Measurements from ENCODE around the gene TLE3. TPM values are rescaled to one million over a fixed set of nuclear protein-coding genes. Genes with fewer than 3 reads are reported as not detected.
A peak's percentile ranks its signal among the peaks of the same experiment; 100 is the strongest.

Gene TLE3
- polyA plus RNA-seq, 1 donor = 47.1 TPM

- no peak overlapping the region for H3K27ac ChIP-seq (ENCODE audit: low read length)
- H3K4me3 ChIP-seq (ENCODE audit: low read length) = no peak overlapping the region
- no peak for DNase-seq
- H3K9me3 ChIP-seq (ENCODE audit: control insufficient read depth, low read depth, low read length) = no peaks in the 10 kb centered on the region
- peaks cover 5% of the 10 kb centered on the region for H3K4me1 ChIP-seq (ENCODE audit: control insufficient read depth, insufficient read depth, low read length)
- no peaks in the 10 kb centered on the region for H3K36me3 ChIP-seq (ENCODE audit: control insufficient read depth, insufficient read depth, low read length)
- H3K27me3 ChIP-seq (ENCODE audit: control insufficient read depth, insufficient read depth, low read length) = peaks cover 26% of the 10 kb centered on the region
- 100% methylated on average over 1 of the region's 2 CpGs for WGBS (ENCODE audit: insufficient coverage, low lambda C conversion rate)
Measured at GRCh38 chr15:70031713-70032112, 66.0 kb downstream of the TLE3 start.

- H3K36me3 ChIP-seq (ENCODE audit: control insufficient read depth, insufficient read depth, low read length) = no peaks in the 10 kb centered on the region
- no CpG with 5 or more reads among the region's 5 CpGs for WGBS (ENCODE audit: insufficient coverage, low lambda C conversion rate)
- H3K27me3 ChIP-seq (ENCODE audit: control insufficient read depth, insufficient read depth, low read length) = peaks cover 28% of the 10 kb centered on the region
- H3K4me3 ChIP-seq (ENCODE audit: low read length) = no peak overlapping the region
- no peaks in the 10 kb centered on the region for H3K9me3 ChIP-seq (ENCODE audit: control insufficient read depth, low read depth, low read length)
- H3K27ac ChIP-seq (ENCODE audit: low read length) = no peak overlapping the region
- peaks cover 5% of the 10 kb centered on the region for H3K4me1 ChIP-seq (ENCODE audit: control insufficient read depth, insufficient read depth, low read length)
- no peak for DNase-seq
Measured at GRCh38 chr15:70031261-70031660, 66.5 kb downstream of the TLE3 start.

GRCh38 chr15:70030851-70031250 lies 66.9 kb downstream of the TLE3 start:
- no peak overlapping the region for H3K4me3 ChIP-seq (ENCODE audit: low read length)
- no CpG with 5 or more reads among the region's 5 CpGs for WGBS (ENCODE audit: insufficient coverage, low lambda C conversion rate)
- peaks cover 29% of the 10 kb centered on the region for H3K27me3 ChIP-seq (ENCODE audit: control insufficient read depth, insufficient read depth, low read length)
- H3K36me3 ChIP-seq (ENCODE audit: control insufficient read depth, insufficient read depth, low read length) = no peaks in the 10 kb centered on the region
- no peaks in the 10 kb centered on the region for H3K9me3 ChIP-seq (ENCODE audit: control insufficient read depth, low read depth, low read length)
- H3K27ac ChIP-seq (ENCODE audit: low read length) = no peak overlapping the region
- no peak for DNase-seq
- peaks cover 5% of the 10 kb centered on the region for H3K4me1 ChIP-seq (ENCODE audit: control insufficient read depth, insufficient read depth, low read length)

- no peak overlapping the region for H3K4me3 ChIP-seq (ENCODE audit: low read length)
- H3K9me3 ChIP-seq (ENCODE audit: control insufficient read depth, low read depth, low read length) = no peaks in the 10 kb centered on the region
- peaks cover 5% of the 10 kb centered on the region for H3K4me1 ChIP-seq (ENCODE audit: control insufficient read depth, insufficient read depth, low read length)
- DNase-seq = no peak
- no peak overlapping the region for H3K27ac ChIP-seq (ENCODE audit: low read length)
- WGBS (ENCODE audit: insufficient coverage, low lambda C conversion rate) = no CpG with 5 or more reads among the region's 3 CpGs
- H3K36me3 ChIP-seq (ENCODE audit: control insufficient read depth, insufficient read depth, low read length) = no peaks in the 10 kb centered on the region
- peaks cover 33% of the 10 kb centered on the region for H3K27me3 ChIP-seq (ENCODE audit: control insufficient read depth, insufficient read depth, low read length)
Measured at GRCh38 chr15:70029297-70029701, 68.4 kb downstream of the TLE3 start.

- Histone ChIP-seq H3K4me3 (ENCODE audit: low read length) (no peak overlapping the region), H3K27me3 (ENCODE audit: control insufficient read depth, insufficient read depth, low read length) (peaks cover 18% of the 10 kb centered on the region), H3K4me1 (ENCODE audit: control insufficient read depth, insufficient read depth, low read length) (peaks cover 4% of the 10 kb centered on the region), H3K9me3 (ENCODE audit: control insufficient read depth, low read depth, low read length) (no peaks in the 10 kb centered on the region), H3K36me3 (ENCODE audit: control insufficient read depth, insufficient read depth, low read length) (no peaks in the 10 kb centered on the region), H3K27ac (ENCODE audit: low read length) (no peak overlapping the region)
- DNase-seq = no peak
- no CpG with 5 or more reads among the region's 1 CpG for WGBS (ENCODE audit: insufficient coverage, low lambda C conversion rate)
Measured at GRCh38 chr15:70027518-70027917, 70.2 kb downstream of the TLE3 start.

- peaks cover 4% of the 10 kb centered on the region for H3K4me1 ChIP-seq (ENCODE audit: control insufficient read depth, insufficient read depth, low read length)
- no peaks in the 10 kb centered on the region for H3K9me3 ChIP-seq (ENCODE audit: control insufficient read depth, low read depth, low read length)
- no peak overlapping the region for H3K4me3 ChIP-seq (ENCODE audit: low read length)
- DNase-seq = no peak
- H3K27ac ChIP-seq (ENCODE audit: low read length) = no peak overlapping the region
- no peaks in the 10 kb centered on the region for H3K36me3 ChIP-seq (ENCODE audit: control insufficient read depth, insufficient read depth, low read length)
- peaks cover 16% of the 10 kb centered on the region for H3K27me3 ChIP-seq (ENCODE audit: control insufficient read depth, insufficient read depth, low read length)
- no CpG with 5 or more reads among the region's 5 CpGs for WGBS (ENCODE audit: insufficient coverage, low lambda C conversion rate)
Measured at GRCh38 chr15:70026991-70027390, 70.7 kb downstream of the TLE3 start.

- no peaks in the 10 kb centered on the region for H3K9me3 ChIP-seq (ENCODE audit: control insufficient read depth, low read depth, low read length)
- H3K27me3 ChIP-seq (ENCODE audit: control insufficient read depth, insufficient read depth, low read length) = peaks cover 16% of the 10 kb centered on the region
- H3K4me1 ChIP-seq (ENCODE audit: control insufficient read depth, insufficient read depth, low read length) = peaks cover 4% of the 10 kb centered on the region
- DNase-seq = no peak
- H3K27ac ChIP-seq (ENCODE audit: low read length) = no peak overlapping the region
- H3K4me3 ChIP-seq (ENCODE audit: low read length) = no peak overlapping the region
- 93% methylated on average over 2 of the region's 11 CpGs for WGBS (ENCODE audit: insufficient coverage, low lambda C conversion rate)
- H3K36me3 ChIP-seq (ENCODE audit: control insufficient read depth, insufficient read depth, low read length) = no peaks in the 10 kb centered on the region
Measured at GRCh38 chr15:70025413-70026296, 72.1 kb downstream of the TLE3 start.

- Histone ChIP-seq H3K27ac (ENCODE audit: low read length) (no peak overlapping the region), H3K27me3 (ENCODE audit: control insufficient read depth, insufficient read depth, low read length) (peaks cover 16% of the 10 kb centered on the region), H3K4me1 (ENCODE audit: control insufficient read depth, insufficient read depth, low read length) (peaks cover 4% of the 10 kb centered on the region), H3K9me3 (ENCODE audit: control insufficient read depth, low read depth, low read length) (no peaks in the 10 kb centered on the region), H3K36me3 (ENCODE audit: control insufficient read depth, insufficient read depth, low read length) (no peaks in the 10 kb centered on the region), H3K4me3 (ENCODE audit: low read length) (no peak overlapping the region)
- no peak for DNase-seq
- WGBS (ENCODE audit: insufficient coverage, low lambda C conversion rate) = no CpG with 5 or more reads among the region's 18 CpGs
Measured at GRCh38 chr15:70024521-70024920, 73.2 kb downstream of the TLE3 start.

- no peak overlapping the region for H3K27ac ChIP-seq (ENCODE audit: low read length)
- 50% methylated on average over 1 of the region's 16 CpGs for WGBS (ENCODE audit: insufficient coverage, low lambda C conversion rate)
Measured at GRCh38 chr15:70023769-70024491, 73.8 kb downstream of the TLE3 start.

GRCh38 chr15:70023064-70023768 lies 74.5 kb downstream of the TLE3 start:
- peak; percentile 16 to 30 for DNase-seq
- Histone ChIP-seq H3K4me3 (ENCODE audit: low read length) (no peak overlapping the region), H3K27ac (ENCODE audit: low read length) (no peak overlapping the region)

More at GRCh38 chr15:70023769-70024491, 73.8 kb downstream of the TLE3 start:
- DNase-seq = peak in 1 of 2 donors; percentile 17
- no peaks in the 10 kb centered on the region for H3K36me3 ChIP-seq (ENCODE audit: control insufficient read depth, insufficient read depth, low read length)
- H3K27me3 ChIP-seq (ENCODE audit: control insufficient read depth, insufficient read depth, low read length) = peaks cover 16% of the 10 kb centered on the region
- H3K4me1 ChIP-seq (ENCODE audit: control insufficient read depth, insufficient read depth, low read length) = peaks cover 4% of the 10 kb centered on the region
- no peaks in the 10 kb centered on the region for H3K9me3 ChIP-seq (ENCODE audit: control insufficient read depth, low read depth, low read length)
- H3K4me3 ChIP-seq (ENCODE audit: low read length) = no peak overlapping the region

More at GRCh38 chr15:70023064-70023768, 74.5 kb downstream of the TLE3 start:
- Histone ChIP-seq H3K27me3 (ENCODE audit: control insufficient read depth, insufficient read depth, low read length) (peaks cover 16% of the 10 kb centered on the region), H3K4me1 (ENCODE audit: control insufficient read depth, insufficient read depth, low read length) (peaks cover 4% of the 10 kb centered on the region), H3K9me3 (ENCODE audit: control insufficient read depth, low read depth, low read length) (no peaks in the 10 kb centered on the region), H3K36me3 (ENCODE audit: control insufficient read depth, insufficient read depth, low read length) (no peaks in the 10 kb centered on the region)
- no CpG with 5 or more reads among the region's 7 CpGs for WGBS (ENCODE audit: insufficient coverage, low lambda C conversion rate)
